H1 (cell line): Measurements from ENCODE around the gene ZNF91.

Experiments
- CBX5 ChIP-seq: fragments of 300-800, 300-1000 bp; sonication (generic); IDR thresholded peaks from 2 replicates; pipeline ENCODE4 v1.7.1; 2016; ENCODE audit warnings: antibody characterized with exemption, low read length, low read depth
- CBX8 ChIP-seq: fragments of 300-800, 300-1000 bp; sonication (generic); IDR thresholded peaks from 2 replicates; pipeline ENCODE4 v1.7.1; 2016; ENCODE audit warnings: low read depth, low read length, borderline replicate concordance
- CEBPB ChIP-seq: IDR thresholded peaks from 2 replicates; pipeline ENCODE4 v1.6.1; 2012; ENCODE audit warnings: low read depth, low read length
- CREB1 ChIP-seq: IDR thresholded peaks from 2 replicates; pipeline ENCODE4 v1.6.1; 2012; ENCODE audit warnings: inconsistent platforms
- CTCF ChIP-seq, 3 experiments: IDR thresholded peaks; 1 replicate in 2 of 3; 2 replicates in 1 of 3; pipeline versions ENCODE4 v1.5.1 to v1.6.1; 2011; ENCODE audit warnings: low read length in 3 of 3, mild to moderate bottlenecking in 3 of 3, inconsistent platforms in 2 of 3, low read depth in 1 of 3, moderate library complexity in 1 of 3; ENCODE audit not compliant: insufficient read depth in 1 of 3; ENCODE audit errors: control extremely low read depth in 1 of 3
- JUN ChIP-seq: IDR thresholded peaks from 2 replicates; pipeline ENCODE4 v1.6.1; 2011; ENCODE audit warnings: low read depth, mild to moderate bottlenecking, improper control_type of control experiment, low read length
- POLR2A ChIP-seq, 2 experiments: IDR thresholded peaks; 1 replicate in 1 of 2; 2 replicates in 1 of 2; pipeline ENCODE4 v1.6.1; 2011; ENCODE audit warnings: low read depth in 2 of 2, low read length in 2 of 2, mild to moderate bottlenecking in 2 of 2; ENCODE audit errors: control extremely low read depth in 1 of 2
- POLR2AphosphoS5 ChIP-seq: IDR thresholded peaks from 2 replicates; pipeline ENCODE4 v1.6.1; 2011; ENCODE audit warnings: low read depth, low read length
- SIRT6 ChIP-seq: IDR thresholded peaks from one replicate; pipeline ENCODE4 v1.7.1; 2012; ENCODE audit warnings: low read length, inconsistent platforms
- USF2 ChIP-seq: IDR thresholded peaks from 2 replicates; pipeline ENCODE4 v1.6.1; 2011; ENCODE audit warnings: low read length, improper control_type of control experiment
- ZNF274 ChIP-seq: IDR thresholded peaks from 2 replicates; pipeline ENCODE4 v1.7.0; 2012; ENCODE audit warnings: low read length, borderline replicate concordance; ENCODE audit errors: extremely low read depth

- TF ChIP-seq CREB1 (no peak), JUN (no peak), POLR2A (IDR thresholded peaks at IDR 0.05; ENCODE audit: control extremely low read depth in 1 of 2, low read depth in 2 of 2, low read length in 2 of 2) (no peak), CTCF (IDR thresholded peaks at IDR 0.05; ENCODE audit: control extremely low read depth in 1 of 3, insufficient read depth in 1 of 3, low read depth in 1 of 3, low read length in 3 of 3) (no peak), ZNF274 (no peak), USF2 (no peak), CBX8 (no peak), SIRT6 (no peak), CBX5 (no peak), CEBPB (no peak), POLR2AphosphoS5 (no peak)
Observed at GRCh38 chr19:23399443-23399842, 4.2 kb upstream of the ZNF91 start.
